Measurements from ENCODE around the gene C17orf113. TPM values are rescaled to one million over a fixed set of nuclear protein-coding genes. Genes with fewer than 3 reads are reported as not detected.

The C17orf113 gene
- total and polyA plus RNA-seq, 2 of the 13 experiments (the other 11 are each of a cell fraction or from before 2014, with no cell fraction given): 0.87 to 1.1 TPM

- TF ChIP-seq NFE2L1 (CRISPR knock-in tag; IDR thresholded peaks at IDR 0.05; ENCODE audit: borderline replicate concordance): no peak
- peak; percentile 92 for TF ChIP-seq MTA1 (CRISPR knock-in tag; IDR thresholded peaks at IDR 0.05; ENCODE audit: borderline replicate concordance)
- peak; percentile 26 for TF ChIP-seq NFKBIZ (CRISPR knock-in tag; IDR thresholded peaks at IDR 0.05)
- peak; percentile 96 for TF ChIP-seq ZNF430 (CRISPR knock-in tag; IDR thresholded peaks at IDR 0.05)
- TF ChIP-seq ZNF703 (CRISPR knock-in tag; IDR thresholded peaks at IDR 0.05; ENCODE audit: borderline replicate concordance): no peak
- TF ChIP-seq ZNF800 (CRISPR knock-in tag; IDR thresholded peaks at IDR 0.05): no peak
- peak; percentile 70 for TF ChIP-seq ZNF121 (CRISPR knock-in tag; IDR thresholded peaks at IDR 0.05)
- peak; percentile 77 for TF ChIP-seq HOXA5 (CRISPR knock-in tag; IDR thresholded peaks at IDR 0.05)
- no peak for TF ChIP-seq CREB1 (IDR thresholded peaks at IDR 0.05)
- TF ChIP-seq CREB1 (CRISPR knock-in tag; IDR thresholded peaks at IDR 0.05): no peak
- peak; percentile 59; the same call in 1 of the 2 replicates for TF ChIP-seq ZNF609 (CRISPR knock-in tag; IDR thresholded peaks at IDR 0.05; ENCODE audit: borderline replicate concordance)
- TF ChIP-seq ZNF816 (CRISPR knock-in tag; IDR thresholded peaks at IDR 0.05; ENCODE audit: borderline replicate concordance): peak; percentile 89; the same call in 1 of the 2 replicates
- TF ChIP-seq ZNF512 (CRISPR knock-in tag; IDR thresholded peaks at IDR 0.05): 0 out of 2 replicates have a peak, but pooled peaks have one; percentile 35
- peak; percentile 27; the same call in 1 of the 2 replicates for TF ChIP-seq MIER2 (CRISPR knock-in tag; IDR thresholded peaks at IDR 0.05)
- TF ChIP-seq TSC22D2 (CRISPR knock-in tag; IDR thresholded peaks at IDR 0.05; ENCODE audit: borderline replicate concordance): peak; percentile 76; the same call in 1 of the 2 replicates
- peak; percentile 95 for TF ChIP-seq GATAD1 (CRISPR knock-in tag; IDR thresholded peaks at IDR 0.05)
- no peak for TF ChIP-seq SYNCRIP (IDR thresholded peaks at IDR 0.05; ENCODE audit: insufficient read depth, low read depth, low read length)
- TF ChIP-seq TRIM22 (IDR thresholded peaks at IDR 0.05): no peak
These were observed 33.2 kb downstream of the C17orf113 start, which contains the start of gene DNAJC7 (continued) for GRCh38 chr17:42016941-42017865.

All from HepG2 (cell line).